ENCODE measurements around the gene IWS1.
"Not testable (repeated sequence)": the region's sequence is repeated elsewhere in the genome, so short reads cannot be mapped to it uniquely, and the experiment has no call there.

The IWS1 gene

GRCh38 chr2:127527001-127527804, 914 bp upstream of the IWS1 start:
- DNase-seq = no peak

GRCh38 chr2:127525691-127526131, 578 bp downstream of the IWS1 start:
- no peak for DNase-seq

- DNase-seq = not testable (repeated sequence)
Observed at GRCh38 chr2:127524198-127524834, 2.0 kb downstream of the IWS1 start.

DNA sequence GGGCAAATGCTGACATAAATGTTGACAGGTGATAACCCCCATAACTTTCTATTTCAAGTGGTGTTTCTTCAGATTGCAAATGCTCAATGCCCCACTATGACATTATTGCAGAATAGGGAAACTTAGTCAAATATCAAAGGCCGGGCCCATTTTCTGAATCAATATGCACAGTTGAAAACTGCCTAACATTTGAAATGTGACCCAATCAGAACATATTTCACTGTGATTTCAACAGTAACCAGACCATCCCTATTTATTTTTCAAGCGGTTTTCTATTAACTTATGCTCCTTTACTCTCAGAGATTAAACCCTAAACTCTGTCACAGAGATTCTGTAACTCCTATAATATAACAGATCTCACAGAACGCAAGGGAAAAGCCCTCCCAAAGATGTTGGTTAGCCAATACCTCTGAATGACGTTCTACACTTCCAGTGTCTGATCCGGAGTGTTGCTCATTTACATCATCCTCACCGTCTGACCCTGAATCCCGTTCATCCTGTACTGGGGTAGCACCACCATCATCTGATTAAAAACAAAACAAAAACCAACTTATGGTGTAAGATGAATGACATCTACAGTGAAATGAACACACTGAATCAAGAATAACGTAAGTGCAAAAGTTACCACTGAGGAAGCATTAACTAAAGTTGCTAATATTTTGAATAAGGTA, 2.9 kb downstream of the IWS1 start:
- no peak for DNase-seq

- no peak for DNase-seq
Observed at GRCh38 chr2:127520424-127520823, 5.9 kb downstream of the IWS1 start.

DNA sequence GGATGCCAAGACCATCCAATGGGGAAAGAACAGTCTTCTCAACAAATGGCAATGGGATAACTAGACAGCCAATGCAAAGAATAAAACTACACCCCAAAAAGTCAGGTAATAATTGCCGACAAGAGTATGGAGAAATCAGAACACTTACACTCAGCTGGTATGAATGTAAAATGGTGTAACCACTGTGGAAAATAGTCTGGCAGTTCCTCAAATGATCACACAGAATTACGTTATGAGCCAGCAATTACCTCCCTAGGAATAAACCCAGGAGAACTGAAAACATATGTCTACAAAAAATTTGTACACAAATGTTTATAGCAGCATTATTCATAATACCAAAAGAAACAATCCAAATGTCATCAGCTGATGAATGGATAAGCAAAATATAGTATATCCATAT, 8.8 kb downstream of the IWS1 start:
- DNase-seq = no peak

- DNase-seq = no peak
Observed at GRCh38 chr2:127516041-127516762, 10.1 kb downstream of the IWS1 start.

GRCh38 chr2:127515383-127515915, 10.8 kb downstream of the IWS1 start:
- no peak for DNase-seq

- DNase-seq = no peak
Observed at GRCh38 chr2:127514485-127514884, 11.8 kb downstream of the IWS1 start.

DNA sequence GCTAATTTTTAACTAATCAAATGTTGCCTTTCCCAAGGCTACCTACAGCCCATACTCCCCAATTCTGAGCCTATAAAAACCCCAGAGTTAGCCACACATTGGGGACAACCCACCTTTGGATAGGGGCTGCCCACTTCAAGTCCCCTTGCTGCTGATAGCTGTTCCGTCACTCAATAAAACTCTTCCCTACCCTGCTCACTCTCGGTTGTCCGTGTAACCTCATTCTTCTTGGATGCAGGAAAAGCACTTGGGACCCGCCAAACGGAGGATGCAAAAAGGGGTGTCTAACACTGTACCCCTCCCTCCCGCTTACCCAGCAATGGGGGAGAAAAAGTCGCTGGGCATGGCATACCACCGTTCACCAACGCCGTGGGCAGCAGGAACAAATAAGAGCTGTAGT, 12.2 kb downstream of the IWS1 start:
- DNase-seq = no peak

- no peak for DNase-seq
Observed at GRCh38 chr2:127512362-127512761, 13.9 kb downstream of the IWS1 start.

GRCh38 chr2:127511917-127512316, 14.4 kb downstream of the IWS1 start:
- no peak for DNase-seq

DNA sequence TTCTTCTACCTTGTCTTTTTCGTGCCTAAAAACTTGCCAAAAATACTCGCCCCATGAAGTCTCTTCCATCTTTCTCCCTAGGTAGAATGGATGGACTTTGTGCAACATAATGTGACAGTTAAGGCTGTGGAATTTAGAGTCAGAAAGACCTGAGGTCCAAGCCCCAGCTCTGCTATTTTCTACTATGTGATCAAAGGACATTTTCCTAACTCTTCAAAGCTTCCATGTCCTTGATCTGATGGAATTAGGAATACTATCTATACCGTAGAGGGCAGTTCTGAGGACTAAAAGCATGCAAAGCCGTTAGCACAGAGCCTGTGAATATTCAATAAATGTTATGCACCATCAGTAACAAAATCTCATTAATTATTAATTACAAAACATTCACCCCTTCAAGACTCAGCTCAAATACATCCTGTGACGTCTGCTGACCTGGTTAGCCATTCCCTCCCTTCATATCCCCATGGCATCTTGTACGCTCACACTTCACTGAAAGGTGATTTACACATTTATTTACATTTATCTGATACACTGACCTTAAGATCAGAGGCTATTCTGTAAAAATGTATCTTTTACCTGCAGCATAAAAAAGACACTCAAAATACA, 15.1 kb downstream of the IWS1 start:
- no peak for DNase-seq

- DNase-seq = no peak
Observed at GRCh38 chr2:127510073-127510472, 16.2 kb downstream of the IWS1 start.

- no peak for DNase-seq
Observed at GRCh38 chr2:127508631-127509034, 17.7 kb downstream of the IWS1 start.

GRCh38 chr2:127508023-127508630, 18.2 kb downstream of the IWS1 start:
- DNase-seq = no peak

DNA sequence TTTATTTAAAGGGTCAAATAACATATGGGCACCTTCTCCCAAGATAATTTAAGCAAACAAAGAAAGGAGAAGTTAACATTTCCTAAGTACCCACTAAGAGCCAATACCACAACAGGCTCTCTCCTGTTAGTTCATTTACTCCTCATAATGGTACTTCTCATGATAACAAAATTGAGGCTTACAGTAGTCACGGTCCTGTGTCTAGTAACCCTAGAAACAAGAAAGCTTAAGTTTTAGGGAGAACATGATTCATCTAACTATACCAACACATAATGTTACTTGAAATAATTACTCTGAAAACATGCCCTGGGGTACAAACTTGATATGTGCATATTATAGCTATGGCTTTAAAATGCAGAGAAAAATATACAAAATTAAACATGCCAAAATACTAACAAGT, 19.8 kb downstream of the IWS1 start:
- no peak for DNase-seq

DNA sequence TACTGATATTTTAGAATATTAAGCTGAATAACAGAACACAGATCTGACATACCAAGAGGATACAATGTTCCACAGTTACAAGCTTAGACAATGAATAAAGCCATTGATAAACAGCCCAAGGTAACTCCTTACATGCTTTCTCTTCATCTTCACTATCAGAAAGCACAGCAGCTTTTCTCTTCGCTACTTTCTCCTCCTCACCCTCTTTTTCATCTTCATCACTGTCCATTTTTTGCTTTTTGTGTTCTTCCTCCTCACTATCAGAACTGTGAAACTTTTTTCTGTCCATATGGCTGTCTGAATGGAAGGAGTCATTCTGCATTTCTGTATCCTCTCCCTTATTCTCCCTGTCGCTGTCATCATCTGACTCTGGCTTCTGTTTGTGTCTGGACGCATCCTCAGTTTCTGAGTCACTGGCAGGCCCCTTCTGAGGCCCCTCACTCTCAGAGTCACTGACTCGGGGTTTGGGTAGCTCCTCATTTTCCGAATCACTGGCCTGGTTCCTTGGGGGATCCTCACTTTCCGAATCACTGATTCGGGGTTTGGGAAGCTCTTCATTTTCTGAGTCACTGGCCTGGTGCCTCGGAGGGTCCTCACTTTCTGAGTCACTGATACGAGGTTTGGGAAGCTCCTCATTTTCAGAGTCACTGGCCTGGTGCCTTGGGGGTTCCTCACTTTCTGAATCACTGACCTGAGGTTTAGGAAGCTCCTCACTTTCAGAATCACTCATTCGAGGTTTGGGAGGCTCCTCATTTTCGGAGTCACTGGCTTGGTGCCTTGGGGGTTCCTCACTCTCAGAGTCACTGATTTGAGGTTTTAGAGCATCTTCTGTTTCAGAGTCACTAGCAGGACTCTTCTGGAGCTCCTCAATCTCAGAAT, 21.5 kb downstream of the IWS1 start:
- DNase-seq = no peak

DNA sequence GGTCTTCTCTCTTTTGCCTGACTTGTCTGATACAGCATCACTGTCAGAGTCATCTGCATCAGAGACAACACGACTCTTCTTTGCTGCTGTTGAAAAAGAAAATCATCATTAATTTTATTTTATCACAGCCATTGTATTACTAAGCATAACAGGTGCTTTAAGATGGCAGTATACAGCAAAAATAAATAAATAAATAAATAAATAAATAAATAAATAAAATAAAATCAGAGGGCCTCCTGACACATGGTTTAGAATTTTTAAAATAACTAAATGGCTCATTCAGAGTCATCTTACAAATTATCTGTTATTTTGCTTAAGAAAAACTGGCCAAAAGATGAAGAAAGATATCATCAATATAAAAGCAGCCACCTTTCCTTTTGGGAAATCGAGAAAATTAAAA, 22.8 kb downstream of the IWS1 start:
- no peak for DNase-seq

GRCh38 chr2:127498386-127498785, 27.9 kb downstream of the IWS1 start:
- no peak for DNase-seq

- no peak for DNase-seq
Observed at GRCh38 chr2:127490283-127490682, 36.0 kb downstream of the IWS1 start.

All from NCI-H1048 (cell line).